ENCODE data around the gene CHST11.

DNA sequence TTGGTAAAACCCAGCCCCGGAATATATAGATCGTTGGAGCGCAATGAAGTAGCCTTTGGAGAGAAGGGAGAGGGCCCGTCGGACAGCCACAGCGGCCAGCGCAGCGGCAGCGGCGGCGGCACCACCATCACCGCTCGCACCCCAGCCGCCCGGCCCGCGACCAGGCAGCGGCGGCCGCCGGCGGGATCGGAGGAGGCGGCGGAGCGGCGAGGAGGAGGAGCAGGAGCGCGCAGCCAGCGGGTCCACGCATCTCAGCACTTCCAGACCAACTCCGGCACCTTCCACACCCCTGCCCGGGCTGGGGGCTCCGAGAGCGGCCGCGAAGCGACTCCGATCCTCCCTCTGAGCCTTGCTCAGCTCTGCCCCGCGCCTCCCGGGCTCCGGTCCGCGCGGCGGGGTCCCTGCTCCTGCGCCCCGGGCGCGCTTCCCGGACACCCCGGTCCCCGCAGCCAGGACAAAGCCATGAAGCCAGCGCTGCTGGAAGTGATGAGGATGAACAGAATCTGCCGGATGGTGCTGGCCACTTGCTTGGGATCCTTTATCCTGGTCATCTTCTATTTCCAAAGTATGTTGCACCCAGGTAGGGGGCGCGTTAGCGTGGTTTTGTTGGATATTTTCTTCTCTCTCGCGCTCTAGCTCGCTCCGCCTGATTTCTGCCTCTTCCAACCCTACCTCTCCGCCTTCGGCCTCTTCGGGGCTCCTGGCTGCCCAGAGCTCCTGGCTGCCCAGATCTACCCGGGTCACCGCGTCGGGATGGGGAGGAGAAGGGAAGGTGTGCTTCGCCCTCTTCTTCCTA, 400 bp downstream of the CHST11 start:
- TF ChIP-seq, protein P1, sequence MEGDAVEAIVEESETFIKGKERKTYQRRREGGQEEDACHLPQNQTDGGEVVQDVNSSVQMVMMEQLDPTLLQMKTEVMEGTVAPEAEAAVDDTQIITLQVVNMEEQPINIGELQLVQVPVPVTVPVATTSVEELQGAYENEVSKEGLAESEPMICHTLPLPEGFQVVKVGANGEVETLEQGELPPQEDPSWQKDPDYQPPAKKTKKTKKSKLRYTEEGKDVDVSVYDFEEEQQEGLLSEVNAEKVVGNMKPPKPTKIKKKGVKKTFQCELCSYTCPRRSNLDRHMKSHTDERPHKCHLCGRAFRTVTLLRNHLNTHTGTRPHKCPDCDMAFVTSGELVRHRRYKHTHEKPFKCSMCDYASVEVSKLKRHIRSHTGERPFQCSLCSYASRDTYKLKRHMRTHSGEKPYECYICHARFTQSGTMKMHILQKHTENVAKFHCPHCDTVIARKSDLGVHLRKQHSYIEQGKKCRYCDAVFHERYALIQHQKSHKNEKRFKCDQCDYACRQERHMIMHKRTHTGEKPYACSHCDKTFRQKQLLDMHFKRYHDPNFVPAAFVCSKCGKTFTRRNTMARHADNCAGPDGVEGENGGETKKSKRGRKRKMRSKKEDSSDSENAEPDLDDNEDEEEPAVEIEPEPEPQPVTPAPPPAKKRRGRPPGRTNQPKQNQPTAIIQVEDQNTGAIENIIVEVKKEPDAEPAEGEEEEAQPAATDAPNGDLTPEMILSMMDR (IDR thresholded peaks at IDR 0.05; ENCODE audit: low read depth, low read length, missing input control) = no peak
- TF ChIP-seq, protein P2, sequence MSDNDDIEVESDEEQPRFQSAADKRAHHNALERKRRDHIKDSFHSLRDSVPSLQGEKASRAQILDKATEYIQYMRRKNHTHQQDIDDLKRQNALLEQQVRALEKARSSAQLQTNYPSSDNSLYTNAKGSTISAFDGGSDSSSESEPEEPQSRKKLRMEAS (IDR thresholded peaks at IDR 0.05) = no peak
- TF ChIP-seq EGR1 (IDR thresholded peaks at IDR 0.05; ENCODE audit: low read depth in 2 of 2) (no peak), YY1 (IDR thresholded peaks at IDR 0.05) (no peak)
- TF ChIP-seq, protein P3, sequence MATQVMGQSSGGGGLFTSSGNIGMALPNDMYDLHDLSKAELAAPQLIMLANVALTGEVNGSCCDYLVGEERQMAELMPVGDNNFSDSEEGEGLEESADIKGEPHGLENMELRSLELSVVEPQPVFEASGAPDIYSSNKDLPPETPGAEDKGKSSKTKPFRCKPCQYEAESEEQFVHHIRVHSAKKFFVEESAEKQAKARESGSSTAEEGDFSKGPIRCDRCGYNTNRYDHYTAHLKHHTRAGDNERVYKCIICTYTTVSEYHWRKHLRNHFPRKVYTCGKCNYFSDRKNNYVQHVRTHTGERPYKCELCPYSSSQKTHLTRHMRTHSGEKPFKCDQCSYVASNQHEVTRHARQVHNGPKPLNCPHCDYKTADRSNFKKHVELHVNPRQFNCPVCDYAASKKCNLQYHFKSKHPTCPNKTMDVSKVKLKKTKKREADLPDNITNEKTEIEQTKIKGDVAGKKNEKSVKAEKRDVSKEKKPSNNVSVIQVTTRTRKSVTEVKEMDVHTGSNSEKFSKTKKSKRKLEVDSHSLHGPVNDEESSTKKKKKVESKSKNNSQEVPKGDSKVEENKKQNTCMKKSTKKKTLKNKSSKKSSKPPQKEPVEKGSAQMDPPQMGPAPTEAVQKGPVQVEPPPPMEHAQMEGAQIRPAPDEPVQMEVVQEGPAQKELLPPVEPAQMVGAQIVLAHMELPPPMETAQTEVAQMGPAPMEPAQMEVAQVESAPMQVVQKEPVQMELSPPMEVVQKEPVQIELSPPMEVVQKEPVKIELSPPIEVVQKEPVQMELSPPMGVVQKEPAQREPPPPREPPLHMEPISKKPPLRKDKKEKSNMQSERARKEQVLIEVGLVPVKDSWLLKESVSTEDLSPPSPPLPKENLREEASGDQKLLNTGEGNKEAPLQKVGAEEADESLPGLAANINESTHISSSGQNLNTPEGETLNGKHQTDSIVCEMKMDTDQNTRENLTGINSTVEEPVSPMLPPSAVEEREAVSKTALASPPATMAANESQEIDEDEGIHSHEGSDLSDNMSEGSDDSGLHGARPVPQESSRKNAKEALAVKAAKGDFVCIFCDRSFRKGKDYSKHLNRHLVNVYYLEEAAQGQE (IDR thresholded peaks at IDR 0.05) = no peak

All from liver (tissue), 3 donors.